Central memory CD4-positive, alpha-beta T cell (primary cell): ENCODE data around the gene KIF26B.
A peak's percentile ranks its signal among the peaks of the same experiment; 100 is the strongest.

ENCODE experiments used
- DNase-seq: peaks from one replicate; pipeline ENCODE4 v3.0.0; 2022

KIF26B gene

GRCh38 chr1:245133995-245134715 lies 20.6 kb upstream of the KIF26B start:
- DNase-seq = no peak

GRCh38 chr1:245142171-245142798 lies 12.5 kb upstream of the KIF26B start:
- DNase-seq = no peak

DNA sequence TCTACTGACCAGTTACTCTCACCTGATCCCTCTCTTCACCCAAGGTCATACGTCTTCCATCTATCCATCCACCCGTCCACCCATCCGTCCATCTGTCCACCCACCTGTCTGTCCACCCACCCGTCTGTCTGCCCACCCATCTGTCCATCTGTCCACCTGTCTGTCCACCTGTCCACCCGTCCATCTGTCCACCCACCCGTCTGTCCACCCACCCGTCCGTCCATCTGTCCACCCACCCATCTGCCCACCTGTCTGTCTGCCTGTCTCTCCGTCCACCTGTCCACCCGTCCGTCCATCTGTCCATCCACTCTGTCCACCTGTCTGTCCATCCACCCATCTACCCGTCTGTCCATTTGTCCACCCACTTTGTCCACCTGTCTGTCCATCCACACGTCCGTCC lies 11.8 kb upstream of the KIF26B start:
- no peak for DNase-seq

DNA sequence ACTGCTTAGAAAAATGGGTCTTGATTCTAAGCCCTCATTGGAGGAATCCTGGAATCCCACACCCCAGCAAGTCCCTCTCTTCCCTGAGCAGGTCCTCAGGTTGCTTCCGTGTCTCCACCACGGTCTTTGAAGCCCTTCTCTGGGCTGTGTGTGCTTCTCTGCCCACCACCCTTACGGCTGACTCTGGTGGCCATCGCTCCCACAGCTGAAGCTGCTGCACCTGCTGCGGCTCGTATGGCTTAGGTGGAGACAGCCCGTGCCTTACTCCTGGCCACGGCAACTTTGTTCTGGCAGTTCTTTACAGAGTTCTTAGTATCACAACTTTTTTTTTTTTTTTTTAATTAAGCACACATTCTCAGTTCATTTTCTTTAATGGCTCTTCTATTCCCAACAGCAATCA lies 10.9 kb upstream of the KIF26B start:
- no peak for DNase-seq

- DNase-seq = no peak
Measured at GRCh38 chr1:245148069-245148468, 6.7 kb upstream of the KIF26B start.

DNA sequence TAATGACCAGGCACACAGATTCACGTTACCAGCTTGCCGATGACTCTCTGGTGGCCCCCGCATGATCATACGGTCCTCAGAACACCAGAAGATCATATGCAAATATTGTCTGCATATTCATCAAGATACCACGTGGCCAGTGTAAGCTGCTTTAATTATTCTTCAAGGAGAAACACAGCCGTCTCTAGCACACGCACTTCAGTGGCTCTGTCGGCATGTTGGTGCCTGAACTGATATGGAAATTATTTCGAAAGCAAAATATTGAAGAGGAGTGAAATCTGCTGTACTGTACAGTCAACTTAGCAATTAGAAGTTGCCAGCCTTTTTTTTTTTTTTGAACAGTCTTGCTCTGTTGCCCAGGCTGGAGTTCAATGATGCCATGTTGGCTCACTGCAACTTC lies 5.9 kb upstream of the KIF26B start:
- DNase-seq = no peak

- DNase-seq = peak; percentile 41
Measured at GRCh38 chr1:245153081-245153551, 1.7 kb upstream of the KIF26B start.

GRCh38 chr1:245153552-245154428 lies 995 bp upstream of the KIF26B start:
- peak; percentile 3 for DNase-seq

- no peak for DNase-seq
Measured at GRCh38 chr1:245155272-245156040, 671 bp downstream of the KIF26B start.

DNA sequence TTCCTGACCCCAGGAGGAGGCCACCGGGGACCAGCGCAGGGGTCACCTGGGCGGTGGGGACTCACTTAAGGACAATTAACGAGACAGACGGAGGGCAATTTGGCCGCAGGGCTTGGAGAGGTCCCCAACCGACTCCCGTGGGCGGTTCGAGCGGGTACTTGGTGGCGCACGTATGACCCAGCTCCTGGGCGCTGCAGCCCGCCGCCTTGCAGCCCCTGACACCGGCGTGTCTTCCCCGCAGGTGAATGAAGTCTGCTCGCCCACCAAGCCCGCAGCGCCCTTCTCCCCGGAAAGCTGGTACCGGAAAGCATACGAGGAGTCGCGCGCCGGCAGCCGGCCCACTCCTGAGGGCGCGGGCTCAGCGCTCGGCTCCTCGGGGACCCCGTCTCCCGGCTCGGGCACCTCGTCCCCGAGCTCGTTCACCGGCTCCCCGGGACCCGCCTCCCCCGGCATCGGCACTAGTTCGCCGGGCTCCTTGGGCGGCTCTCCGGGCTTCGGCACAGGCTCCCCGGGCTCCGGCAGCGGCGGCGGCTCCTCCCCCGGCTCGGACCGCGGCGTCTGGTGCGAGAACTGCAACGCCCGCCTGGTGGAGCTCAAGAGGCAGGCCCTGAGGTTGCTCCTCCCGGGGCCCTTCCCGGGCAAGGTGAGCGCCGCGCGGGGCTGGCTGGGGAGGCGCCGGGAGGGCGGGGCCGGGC lies 1.4 kb downstream of the KIF26B start:
- DNase-seq = peak; percentile 61

DNA sequence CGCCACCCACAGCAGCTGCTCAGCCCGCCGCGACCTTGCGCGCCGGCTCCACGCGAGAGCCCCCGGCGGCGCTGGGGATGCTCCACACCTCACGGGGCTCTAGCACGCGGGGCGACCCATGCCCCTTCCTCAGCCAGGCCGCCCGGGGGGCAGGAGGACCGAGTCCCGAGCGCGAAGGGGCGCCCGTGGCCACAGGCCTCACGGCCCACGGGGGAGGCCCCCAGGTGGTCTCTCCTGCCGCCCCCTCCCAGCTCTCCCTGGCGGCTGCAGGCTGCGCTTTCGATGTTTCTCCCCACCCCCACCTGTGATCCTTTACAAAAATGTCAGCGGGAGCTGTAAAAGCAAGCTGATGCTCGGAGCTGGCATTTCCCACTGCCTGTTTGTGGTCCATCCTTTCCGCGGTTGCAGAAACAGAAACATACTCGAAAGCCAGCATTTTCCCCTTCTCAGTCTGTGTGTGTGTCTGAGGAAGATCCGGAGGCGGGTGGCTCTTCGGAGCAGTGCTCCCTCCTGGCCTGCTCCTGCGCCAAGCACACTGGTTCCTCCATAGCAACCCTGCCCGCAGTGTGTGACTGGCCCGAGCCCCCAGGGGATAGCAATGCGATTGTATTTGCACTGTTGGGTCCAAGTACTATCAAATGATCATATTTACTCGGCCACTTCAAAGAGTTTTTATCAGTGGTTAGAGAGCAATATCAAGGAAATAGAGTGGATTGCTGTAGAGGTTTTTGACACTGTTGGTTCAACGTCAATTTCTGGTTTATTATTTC lies 2.1 kb downstream of the KIF26B start:
- DNase-seq = no peak

- DNase-seq = no peak
Measured at GRCh38 chr1:245158913-245159312, 4.1 kb downstream of the KIF26B start.

- DNase-seq = no peak
Measured at GRCh38 chr1:245160288-245160687, 5.5 kb downstream of the KIF26B start.

- DNase-seq = no peak
Measured at GRCh38 chr1:245160741-245161400, 6.1 kb downstream of the KIF26B start.

DNA sequence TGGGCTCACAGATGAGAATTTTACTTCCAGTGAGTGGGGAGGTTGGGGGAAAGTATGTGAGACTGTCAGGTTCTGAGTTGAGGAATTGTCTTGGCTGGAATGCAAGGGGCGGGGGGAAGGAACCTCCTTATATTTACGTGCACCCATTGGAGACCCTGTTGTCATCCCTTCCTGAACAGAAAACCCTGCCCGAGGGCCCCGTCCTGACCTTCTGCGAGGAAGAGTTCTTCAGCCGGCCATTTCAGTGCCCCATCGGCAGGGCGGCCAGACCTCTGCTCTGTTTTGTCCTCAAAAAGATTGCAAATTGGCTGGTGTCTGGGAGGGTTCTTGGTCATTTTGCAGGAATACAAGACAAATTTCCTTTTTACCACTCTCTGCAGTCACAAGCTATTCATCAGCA lies 7.1 kb downstream of the KIF26B start:
- DNase-seq = no peak

GRCh38 chr1:245166471-245166885 lies 11.7 kb downstream of the KIF26B start:
- no peak for DNase-seq

DNA sequence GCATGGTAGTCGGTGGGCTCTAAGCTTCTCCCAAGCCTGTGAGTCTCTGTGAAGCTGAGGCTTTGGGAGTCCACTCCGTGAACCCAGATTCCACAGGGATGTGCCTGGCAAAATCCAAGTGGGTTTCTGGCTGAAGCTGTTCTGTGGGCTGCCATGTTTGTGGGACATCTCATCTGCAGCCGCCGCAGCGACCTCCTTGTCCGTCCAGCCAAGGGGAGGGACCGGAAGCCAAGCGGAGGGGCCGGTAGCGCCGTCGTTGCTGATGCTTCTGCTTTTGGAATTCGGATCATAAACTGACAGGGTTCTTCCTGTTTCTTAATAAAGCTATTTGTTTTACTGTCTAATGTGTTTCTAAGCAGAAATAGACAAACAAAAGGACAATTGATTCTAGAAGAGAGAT lies 13.3 kb downstream of the KIF26B start:
- DNase-seq = no peak

DNA sequence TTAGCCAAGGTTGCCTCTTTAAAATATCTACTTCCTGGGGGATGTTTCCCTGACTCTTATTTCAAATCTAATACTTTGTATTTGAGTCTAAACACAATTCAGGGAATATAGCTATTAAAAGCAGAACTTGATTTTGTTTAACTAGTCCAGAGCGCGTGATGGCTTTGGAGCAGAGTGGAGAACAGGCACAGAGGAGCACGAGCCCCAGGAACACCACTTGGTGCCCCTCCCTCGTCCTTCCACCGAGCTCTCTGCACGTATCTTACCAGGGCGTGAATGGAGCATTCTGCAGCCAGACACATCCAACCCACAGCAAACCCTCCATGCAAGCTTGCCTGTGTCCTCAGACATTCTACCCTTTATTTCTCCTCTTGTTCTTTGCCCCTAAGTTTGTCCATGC lies 14.1 kb downstream of the KIF26B start:
- DNase-seq = no peak

DNA sequence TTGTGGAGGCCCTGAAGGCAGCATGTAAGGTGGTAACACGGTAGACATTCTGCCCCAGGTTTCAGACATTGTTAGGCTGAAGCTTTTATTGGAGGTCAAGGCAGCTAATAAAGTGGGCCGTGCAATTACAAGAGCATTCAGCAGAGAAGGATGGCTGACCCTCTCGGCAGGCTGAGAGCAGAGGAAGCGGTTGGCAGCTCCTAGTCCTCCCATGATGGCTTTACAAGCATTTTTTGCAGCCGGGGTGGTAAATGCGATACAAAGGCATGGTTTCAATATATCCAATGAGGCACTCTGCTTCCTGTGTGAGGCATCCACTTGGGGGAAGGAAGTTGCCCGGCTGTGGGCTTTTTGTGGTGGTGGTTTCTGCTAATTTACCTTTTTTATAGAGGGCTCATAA lies 14.6 kb downstream of the KIF26B start:
- no peak for DNase-seq

DNA sequence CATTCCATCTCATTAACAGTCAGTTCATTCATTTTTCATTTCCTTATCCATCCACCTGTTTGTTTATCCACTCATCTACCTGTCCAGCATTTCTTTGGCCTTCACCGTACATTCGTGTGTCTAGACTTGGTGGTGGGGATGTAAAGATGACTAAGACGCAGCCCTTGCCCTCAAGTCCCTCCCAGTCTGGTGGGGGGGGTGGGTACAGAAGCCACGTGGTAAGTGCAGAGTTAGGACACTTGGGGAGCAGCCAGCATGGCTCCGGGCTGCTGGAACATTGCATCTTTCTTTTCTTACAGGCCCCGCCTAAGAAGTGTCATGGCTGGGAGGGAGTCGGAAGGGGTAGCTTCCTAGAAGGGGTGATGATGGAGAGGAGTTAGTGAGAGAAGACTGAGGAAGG lies 17.2 kb downstream of the KIF26B start:
- DNase-seq = no peak

DNA sequence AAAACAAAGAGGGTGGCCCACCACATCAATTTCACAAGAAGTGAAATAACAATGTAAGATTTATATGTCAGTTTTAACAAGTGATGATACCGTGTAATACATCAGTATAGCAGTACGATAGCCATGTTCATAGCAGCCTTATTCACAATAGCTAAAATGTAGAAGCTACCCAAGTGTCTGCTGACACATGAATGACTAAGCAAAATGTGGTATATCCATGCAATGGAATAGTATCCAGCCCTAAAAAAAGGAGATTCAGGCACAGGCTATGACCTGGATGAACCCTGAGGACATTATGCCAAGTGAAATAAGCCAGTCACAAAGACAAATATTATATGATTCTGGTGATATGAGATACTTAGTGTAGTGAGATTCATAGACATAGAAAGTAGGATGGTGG lies 18.0 kb downstream of the KIF26B start:
- DNase-seq = no peak
